ENCODE measurements around the gene DNAAF5. TPM values are rescaled to one million over a fixed set of nuclear protein-coding genes. Genes with fewer than 3 reads are reported as not detected.

The DNAAF5 gene
- total RNA-seq, 1 donor from 2014 or later = 15.8 TPM

DNA sequence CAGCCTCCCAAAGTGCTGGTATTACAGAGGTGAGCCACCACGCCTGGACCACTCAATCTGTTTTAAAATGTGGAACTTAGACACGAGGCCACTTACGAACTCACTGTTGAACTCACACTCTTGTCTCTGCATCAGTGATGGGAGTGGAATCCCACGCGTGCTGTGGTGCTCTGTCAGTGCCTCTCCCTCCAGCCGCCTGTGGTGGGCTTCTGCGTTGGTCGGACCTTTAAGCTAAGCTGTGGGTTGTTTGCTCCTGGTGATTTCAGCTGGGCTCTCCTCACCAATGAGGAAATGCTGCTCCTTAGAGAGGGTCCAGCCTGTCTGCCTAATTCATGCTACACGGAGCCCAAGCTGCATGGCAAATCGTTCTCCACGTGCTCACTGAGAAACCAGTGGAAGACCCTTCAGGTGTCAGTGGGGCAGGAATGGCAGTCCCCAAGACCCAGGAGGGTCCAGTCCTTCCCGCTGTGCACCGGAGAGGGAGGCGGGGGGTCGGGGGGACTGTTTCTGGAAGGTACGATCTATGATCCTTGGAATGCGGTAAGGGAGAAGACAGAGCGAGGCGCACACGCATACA, 18.4 kb downstream of the DNAAF5 start:
- no peak overlapping the region for H3K27ac ChIP-seq
- DNase-seq (peak; percentile 33), ATAC-seq (no peak)
- no peak overlapping the region for H3K4me3 ChIP-seq
- no peaks in the 10 kb centered on the region for H3K9me3 ChIP-seq
- H3K36me3 ChIP-seq = peaks cover 21% of the 10 kb centered on the region
- intact Hi-C loops (cut with DNase I) = no loop called here
- no peaks in the 10 kb centered on the region for H3K4me1 ChIP-seq
- no peaks in the 10 kb centered on the region for H3K27me3 ChIP-seq
- TF ChIP-seq CTCF (IDR thresholded peaks at IDR 0.05) = no peak

DNA sequence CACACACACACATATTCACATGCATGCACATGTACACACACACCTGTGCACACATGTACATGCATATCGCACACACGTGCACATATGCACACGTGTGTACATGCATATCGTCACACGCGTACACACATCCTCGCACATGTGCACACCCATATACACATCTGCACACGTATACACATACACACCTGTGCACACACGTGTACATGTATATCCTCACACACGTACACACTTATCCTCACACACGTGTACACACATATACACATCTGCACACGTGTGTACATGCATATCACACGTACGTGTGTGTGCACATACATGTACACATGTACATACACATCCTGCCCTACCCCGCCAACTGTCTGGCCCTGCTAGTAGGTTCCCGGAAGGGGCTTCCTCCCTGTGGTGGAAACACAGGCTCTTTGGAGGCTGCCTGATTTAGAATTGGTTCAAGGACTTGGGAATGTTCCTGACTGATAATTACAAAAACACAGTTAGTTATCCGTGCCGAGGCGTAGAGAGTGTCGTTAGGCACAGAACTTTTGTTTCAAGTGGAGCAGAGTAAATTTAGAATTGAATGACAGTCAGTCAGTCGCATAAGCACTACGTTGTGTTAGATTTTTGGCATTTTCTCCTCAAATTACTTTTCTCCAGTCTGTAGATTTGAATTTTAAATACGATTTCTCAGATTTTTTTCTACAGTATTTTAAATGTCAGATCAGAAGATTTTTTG, 19.1 kb downstream of the DNAAF5 start:
- H3K4me3 ChIP-seq = no peak overlapping the region
- intact Hi-C loops (cut with DNase I) = no loop called here

DNA sequence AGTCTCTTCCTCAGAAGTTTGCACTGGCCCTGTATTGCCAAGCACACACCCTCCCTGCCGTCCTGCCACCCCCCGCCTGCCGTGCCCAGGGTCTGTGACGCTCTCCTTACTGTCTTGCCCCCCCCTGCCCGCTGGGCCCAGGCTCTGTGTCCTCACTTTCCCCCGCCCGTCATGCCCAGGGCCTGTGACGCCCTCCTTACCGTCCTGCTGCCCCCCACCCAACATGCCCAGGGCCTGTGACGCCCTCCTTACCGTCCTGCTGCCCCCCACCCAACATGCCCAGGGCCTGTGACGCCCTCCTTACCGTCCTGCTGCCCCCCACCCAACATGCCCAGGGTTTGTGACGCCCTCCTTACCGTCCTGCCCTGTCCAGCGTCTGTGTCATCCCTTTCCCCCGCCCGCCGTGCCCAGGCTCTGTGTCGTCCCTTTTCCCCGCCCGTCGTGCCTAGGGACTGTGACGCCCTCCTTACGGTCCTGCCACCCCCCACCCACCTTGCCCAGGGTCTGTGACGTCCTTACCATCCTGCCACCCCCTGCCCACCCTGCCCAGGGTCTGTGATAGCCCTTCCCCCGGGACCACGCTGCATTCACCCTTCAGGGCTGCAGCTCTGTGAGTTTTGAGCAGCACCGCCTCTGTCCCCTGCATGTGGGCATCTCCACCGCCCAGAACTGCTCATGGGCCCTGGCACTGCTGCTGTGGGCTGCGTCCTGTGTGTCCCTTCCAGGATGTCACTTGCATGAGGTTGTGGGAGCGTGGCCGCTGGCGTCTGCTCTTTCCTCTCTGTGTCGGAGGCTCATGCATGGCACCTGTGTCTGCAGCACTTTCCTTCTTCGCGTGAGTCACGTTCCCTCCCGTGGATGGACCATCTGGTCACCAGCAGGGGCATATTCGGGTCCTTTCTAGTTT, 19.9 kb downstream of the DNAAF5 start:
- DNase-seq = peak; percentile 25

More for the DNA sequence above, 19.1 kb downstream of the DNAAF5 start:
- Histone ChIP-seq H3K9me3 (no peaks in the 10 kb centered on the region), H3K27ac (no peak overlapping the region), H3K27me3 (no peaks in the 10 kb centered on the region), H3K4me1 (no peaks in the 10 kb centered on the region), H3K36me3 (peaks cover 15% of the 10 kb centered on the region)
- no peak for ATAC-seq
- peak; percentile 15 for DNase-seq
- no peak for TF ChIP-seq CTCF (IDR thresholded peaks at IDR 0.05)

GRCh38 chr7:747186-747585, 20.7 kb downstream of the DNAAF5 start:
- intact Hi-C loops (cut with DNase I) = no loop called here
- peak; percentile 39 for DNase-seq

More for the DNA sequence above, 19.9 kb downstream of the DNAAF5 start:
- no peak for TF ChIP-seq CTCF (IDR thresholded peaks at IDR 0.05)
- H3K27me3 ChIP-seq = no peaks in the 10 kb centered on the region
- no peaks in the 10 kb centered on the region for H3K4me1 ChIP-seq
- peaks cover 7% of the 10 kb centered on the region for H3K36me3 ChIP-seq
- H3K4me3 ChIP-seq = no peak overlapping the region
- no peaks in the 10 kb centered on the region for H3K9me3 ChIP-seq
- no peak overlapping the region for H3K27ac ChIP-seq
- intact Hi-C loops (cut with DNase I) = no loop called here
- peak; percentile 19 for ATAC-seq

More at GRCh38 chr7:747186-747585, 20.7 kb downstream of the DNAAF5 start:
- no peaks in the 10 kb centered on the region for H3K27me3 ChIP-seq
- no peaks in the 10 kb centered on the region for H3K4me1 ChIP-seq
- H3K9me3 ChIP-seq = no peaks in the 10 kb centered on the region
- no peak overlapping the region for H3K4me3 ChIP-seq
- no peaks in the 10 kb centered on the region for H3K36me3 ChIP-seq
- no peak for ATAC-seq
- no peak overlapping the region for H3K27ac ChIP-seq
- no peak for TF ChIP-seq CTCF (IDR thresholded peaks at IDR 0.05)

Data from upper lobe of right lung (tissue), 1 donor.